OCI-LY7 (cell line): ENCODE data around the gene FHIT. TPM values are rescaled to one million over a fixed set of nuclear protein-coding genes. Genes with fewer than 3 reads are reported as not detected.

Source experiments
- BruUV-seq: library from RNA; stranded (reverse); fragments of 400-500 nt; replicated peaks from 2 replicates; lab custom pipeline; 2021; lab: Mats Ljungman, UMichigan
- CTCF ChIA-PET: fragments of 300-600 bp; sonication (Branson Sonifier 250); formaldehyde crosslinking; loops from one replicate; lab custom pipeline; 2022; ENCODE audit warnings: antibody characterized with exemption; ENCODE audit not compliant: unreplicated experiment; lab: Charles Lee
- POLR2A ChIA-PET: fragments of 300-600 bp; sonication (Branson Sonifier 250); formaldehyde crosslinking; loops from one replicate; lab custom pipeline; 2022; ENCODE audit warnings: antibody characterized with exemption; lab: Charles Lee
- DNase-seq: peaks from one replicate; pipeline ENCODE4 v3.0.0-alpha.2; 2015; ENCODE audit warnings: low spot score
- H2AFZ ChIP-seq: fragments of 200-600 bp; sonication (generic), shearing (Covaris generic); 2 replicates; pipeline ENCODE4 v1.6.1; 2014; ENCODE audit warnings: mild to moderate bottlenecking, antibody characterized with exemption, low read length, moderate library complexity
- H3K27ac ChIP-seq: fragments of 200-600 bp; sonication (generic); 2 replicates; pipeline ENCODE4 v1.5.1; 2014; ENCODE audit warnings: mixed run types, low read depth, mild to moderate bottlenecking, moderate library complexity, low read length, inconsistent platforms; ENCODE audit not compliant: poor library complexity, severe bottlenecking
- H3K36me3 ChIP-seq: fragments of 200-600 bp; sonication (generic); 2 replicates; pipeline ENCODE4 v1.6.1; 2014; ENCODE audit warnings: mild to moderate bottlenecking, antibody characterized with exemption, low read length, moderate library complexity, mixed read lengths; ENCODE audit not compliant: insufficient read depth
- H3K4me1 ChIP-seq: fragments of 200-600 bp; sonication (generic); 2 replicates; pipeline ENCODE4 v1.5.1; 2014; ENCODE audit warnings: mild to moderate bottlenecking, low read length; ENCODE audit not compliant: insufficient read depth, poor library complexity, severe bottlenecking
- H3K4me2 ChIP-seq: fragments of 200-600 bp; sonication (generic); 2 replicates; pipeline ENCODE4 v1.6.1; 2014; ENCODE audit warnings: mild to moderate bottlenecking, low read length
- H3K4me3 ChIP-seq: fragments of 200-600 bp; sonication (generic); 2 replicates; pipeline ENCODE4 v1.5.1; 2014; ENCODE audit warnings: mild to moderate bottlenecking, low read depth, low read length; ENCODE audit not compliant: poor library complexity, severe bottlenecking
- H3K79me2 ChIP-seq: fragments of 200-600 bp; sonication (generic); 2 replicates; pipeline ENCODE4 v1.6.1; 2016; ENCODE audit warnings: low read depth, mild to moderate bottlenecking, low read length, moderate library complexity, mixed read lengths; ENCODE audit not compliant: insufficient read depth
- H3K9me2 ChIP-seq: fragments of 200-600 bp; sonication (generic); 2 replicates; pipeline ENCODE4 v1.6.1; 2016; ENCODE audit warnings: mild to moderate bottlenecking, low read length, mixed read lengths; ENCODE audit not compliant: insufficient read depth
- H3K9me3 ChIP-seq: fragments of 200-600 bp; sonication (generic); 2 replicates; pipeline ENCODE4 v1.6.1; 2014; ENCODE audit warnings: mild to moderate bottlenecking, mixed run types, low read length, mixed read lengths
- H4K20me1 ChIP-seq: fragments of 200-600 bp; sonication (generic); 2 replicates; pipeline ENCODE4 v1.6.1; 2014; ENCODE audit warnings: mild to moderate bottlenecking, antibody characterized with exemption, low read length, moderate library complexity, mixed read lengths; ENCODE audit not compliant: insufficient read depth
- CTCF ChIP-seq: fragments of 200-600 bp; sonication (generic); conservative IDR thresholded peaks from 2 replicates; pipeline ENCODE4 v1.5.1; 2014; ENCODE audit warnings: mild to moderate bottlenecking, antibody characterized with exemption, low read length, moderate library complexity, mixed read lengths
- EZH2phosphoT487 ChIP-seq: fragments of 200-600 bp; sonication (generic); IDR thresholded peaks from 2 replicates; pipeline ENCODE4 v1.6.1; 2018; ENCODE audit warnings: low read depth, borderline replicate concordance, mild to moderate bottlenecking, mixed run types, antibody characterized with exemption, low read length, moderate library complexity, mixed read lengths
- intact Hi-C: fragments of 100-400 bp; cut with micrococcal nuclease; formaldehyde crosslinking; loops from one replicate; pipeline ENCODE4 v1.10.0; 2022; ENCODE audit not compliant: unreplicated experiment
- total RNA-seq, 2 experiments: library from RNA; depleted of rRNA in 1 of 2; stranded (reverse); fragments of >200 nt in 1 of 2; shearing (Covaris generic) in 1 of 2; gene quantifications; 2 replicates each; pipeline ENCODE4 v1.2.3, GENCODE V29; 2014 to 2022

The FHIT gene
- total RNA-seq, 2 experiments from 2014 or later = 5.0 to 10.9 TPM

GRCh38 chr3:60336061-60336460, 915.2 kb downstream of the FHIT start:
- Histone ChIP-seq H2AFZ (no peak overlapping the region), H3K9me3 (no peaks in the 10 kb centered on the region), H3K79me2 (no peaks in the 10 kb centered on the region), H3K9me2 (no peaks in the 10 kb centered on the region), H3K4me2 (no peak overlapping the region), H4K20me1 (no peaks in the 10 kb centered on the region), H3K27ac (no peak overlapping the region), H3K4me1 (no peaks in the 10 kb centered on the region), H3K4me3 (no peak overlapping the region), H3K36me3 (no peaks in the 10 kb centered on the region)
- intact Hi-C loops = no loop called here
- no TSS peak for BruUV-seq
- ChIA-PET CTCF (no interaction called here), POLR2A (no interaction called here)
- no peak for TF ChIP-seq EZH2phosphoT487
- TF ChIP-seq CTCF = no peak
- no peak for DNase-seq

GRCh38 chr3:60333710-60334109, 917.5 kb downstream of the FHIT start:
- no peak overlapping the region for H3K27ac ChIP-seq
- no peak for TF ChIP-seq EZH2phosphoT487
- no peak for TF ChIP-seq CTCF
- no peaks in the 10 kb centered on the region for H3K4me1 ChIP-seq
- POLR2A ChIA-PET = no interaction called here
- H3K4me2 ChIP-seq = no peak overlapping the region
- no peaks in the 10 kb centered on the region for H3K36me3 ChIP-seq
- no peaks in the 10 kb centered on the region for H4K20me1 ChIP-seq
- BruUV-seq = no TSS peak
- intact Hi-C loops = no loop called here
- CTCF ChIA-PET = no interaction called here
- no peaks in the 10 kb centered on the region for H3K79me2 ChIP-seq
- peak overlapping the region; percentile 46; the same call in 1 of the 2 replicates for H2AFZ ChIP-seq
- H3K4me3 ChIP-seq = no peak overlapping the region
- no peaks in the 10 kb centered on the region for H3K9me3 ChIP-seq
- H3K9me2 ChIP-seq = no peaks in the 10 kb centered on the region
- DNase-seq = peak; percentile 7

- CTCF ChIA-PET = no interaction called here
- Histone ChIP-seq H3K27ac (no peak overlapping the region), H3K79me2 (no peaks in the 10 kb centered on the region), H4K20me1 (no peaks in the 10 kb centered on the region), H3K4me2 (no peak overlapping the region), H3K36me3 (no peaks in the 10 kb centered on the region), H3K4me3 (no peak overlapping the region), H3K9me3 (no peaks in the 10 kb centered on the region), H2AFZ (no peak overlapping the region), H3K9me2 (no peaks in the 10 kb centered on the region), H3K4me1 (no peaks in the 10 kb centered on the region)
- no peak for DNase-seq
- TF ChIP-seq EZH2phosphoT487 (no peak), CTCF (no peak)
- no TSS peak for BruUV-seq
- intact Hi-C loops = no loop called here
- POLR2A ChIA-PET = interaction anchor here (0.5 to 1.1 kb wide), 2 partner anchors 22 to 230 kb away, joined by 3 to 4 read pairs; no protein-coding TSS in a partner anchor
Measured at GRCh38 chr3:60330107-60330506, 921.1 kb downstream of the FHIT start.
